ENCODE data around the gene ITGAL. TPM values are rescaled to one million over a fixed set of nuclear protein-coding genes. Genes with fewer than 3 reads are reported as not detected.

The ITGAL gene
- total RNA-seq, 1 experiment from 2014 or later, result not detected

- no peak for DNase-seq (ENCODE audit: low read depth)
- in situ Hi-C loops (cut with HindIII; ENCODE audit: low pct_unique_long_range_greater_than_20kb, low sequenced_read_pairs), result no loop called here
Observed at GRCh38 chr16:30482366-30482765, 9.8 kb downstream of the ITGAL start.

GRCh38 chr16:30484887-30485286 is 12.3 kb downstream of the ITGAL start:
- in situ Hi-C loops (cut with HindIII; ENCODE audit: low pct_unique_long_range_greater_than_20kb, low sequenced_read_pairs), result no loop called here
- no peak for DNase-seq (ENCODE audit: low read depth)

DNA sequence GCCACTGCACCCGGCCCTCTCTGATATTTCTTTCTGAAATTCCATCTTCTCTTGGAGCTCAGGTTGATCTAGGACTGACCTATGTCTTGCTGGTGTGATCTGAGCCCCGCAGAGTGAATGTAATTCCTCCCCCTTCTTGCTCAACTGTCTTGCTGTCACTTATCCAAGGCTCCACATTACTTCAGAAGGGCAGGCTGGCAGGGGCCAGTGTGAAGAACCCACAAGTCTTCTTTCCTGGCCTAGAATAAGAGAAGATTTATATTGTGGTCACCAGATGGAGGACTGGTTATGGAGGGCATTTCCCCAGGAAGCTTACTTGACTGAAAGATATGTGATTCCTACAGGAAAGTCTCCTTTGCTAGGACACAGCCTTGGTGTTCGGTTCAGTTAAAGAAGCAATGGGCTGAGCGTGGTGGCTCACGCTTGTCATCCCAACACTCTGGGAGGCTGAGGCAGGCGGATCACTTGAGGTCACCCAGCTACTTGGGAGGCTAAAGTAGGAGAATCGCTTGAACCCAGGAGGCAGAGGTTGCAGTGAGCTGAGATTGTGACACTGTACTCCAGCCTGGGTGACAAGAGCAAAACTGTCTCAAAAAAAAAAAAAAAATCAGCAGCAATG is 13.4 kb downstream of the ITGAL start:
- no peak for DNase-seq (ENCODE audit: low read depth)
- in situ Hi-C loops (cut with HindIII; ENCODE audit: low pct_unique_long_range_greater_than_20kb, low sequenced_read_pairs), result no loop called here

DNA sequence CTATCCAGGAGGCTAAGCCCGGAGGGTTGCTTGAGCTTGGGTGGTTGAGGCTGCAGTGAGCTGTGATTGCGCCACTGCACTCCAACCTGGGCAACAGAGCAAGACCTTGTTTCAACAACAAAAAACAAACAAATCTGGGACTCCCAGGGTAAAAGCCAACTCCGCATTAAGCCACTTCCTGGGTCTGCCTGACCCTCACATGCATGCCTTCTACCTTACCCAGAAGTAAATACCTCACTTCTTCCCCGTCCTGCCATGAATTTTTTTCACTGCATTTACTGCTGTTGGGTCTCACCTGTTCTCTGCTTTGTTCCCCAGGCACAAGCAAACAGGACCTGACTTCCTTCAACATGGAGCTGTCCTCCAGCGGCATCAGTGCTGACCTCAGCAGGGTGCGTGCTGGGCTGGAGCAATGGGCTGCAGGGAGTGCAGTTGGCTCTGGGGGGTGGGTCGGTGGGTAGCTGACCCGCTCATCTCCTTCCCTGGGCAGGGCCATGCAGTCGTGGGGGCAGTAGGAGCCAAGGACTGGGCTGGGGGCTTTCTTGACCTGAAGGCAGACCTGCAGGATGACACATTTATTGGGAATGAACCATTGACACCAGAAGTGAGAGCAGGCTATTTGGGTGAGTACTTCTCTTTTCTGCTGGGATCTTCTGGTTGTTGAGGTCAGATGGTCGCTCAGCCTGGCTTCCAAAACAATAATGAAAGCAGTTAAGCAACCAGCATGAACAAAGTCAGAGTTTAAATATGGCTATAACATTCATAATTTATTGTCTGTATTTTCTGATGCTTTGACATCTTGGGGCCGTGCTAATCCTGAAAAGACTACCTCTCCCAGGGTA is 16.4 kb downstream of the ITGAL start:
- in situ Hi-C loops (cut with HindIII; ENCODE audit: low pct_unique_long_range_greater_than_20kb, low sequenced_read_pairs), result no loop called here
- DNase-seq (ENCODE audit: low read depth), result no peak

DNA sequence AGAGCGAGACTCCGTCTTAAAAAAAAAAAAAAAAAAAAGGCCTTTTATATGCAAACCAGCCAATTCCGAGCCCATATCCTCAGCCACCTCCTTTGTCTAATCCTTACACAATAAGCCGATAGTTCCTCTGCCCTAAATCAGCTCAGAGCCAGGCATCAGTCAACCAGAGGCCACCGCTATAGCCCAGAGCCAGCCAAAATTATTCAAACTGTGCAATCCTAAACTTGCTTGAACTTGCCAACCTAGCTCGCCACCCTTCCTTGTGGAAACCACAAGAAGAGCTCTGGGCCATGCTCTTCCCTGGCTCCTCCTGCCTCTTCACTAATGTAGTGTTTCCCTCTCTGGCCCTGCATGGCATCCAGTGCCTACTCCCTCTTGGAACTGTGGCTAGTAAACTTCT is 17.7 kb downstream of the ITGAL start:
- in situ Hi-C loops (cut with HindIII; ENCODE audit: low pct_unique_long_range_greater_than_20kb, low sequenced_read_pairs), result no loop called here
- DNase-seq (ENCODE audit: low read depth), result no peak

DNA sequence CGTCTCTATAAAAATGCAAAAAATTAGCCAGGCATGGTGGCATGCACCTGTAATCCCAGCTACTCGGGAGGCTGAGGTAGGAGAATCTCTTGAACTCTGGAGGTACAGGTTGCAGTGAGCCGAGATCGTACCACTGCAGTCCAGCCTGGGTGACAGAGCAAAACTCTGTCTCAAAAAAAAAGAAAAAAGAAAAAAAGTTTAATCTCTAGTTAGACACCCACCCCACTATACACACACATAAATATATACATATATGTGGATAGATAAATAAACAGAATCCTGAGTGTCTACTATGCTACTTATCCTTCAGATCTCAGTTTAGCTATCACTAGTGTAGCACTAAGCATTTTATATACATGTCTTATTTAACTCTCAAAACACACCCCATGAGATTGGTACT is 18.7 kb downstream of the ITGAL start:
- in situ Hi-C loops (cut with HindIII; ENCODE audit: low pct_unique_long_range_greater_than_20kb, low sequenced_read_pairs), result no loop called here
- DNase-seq (ENCODE audit: low read depth), result no peak

DNA sequence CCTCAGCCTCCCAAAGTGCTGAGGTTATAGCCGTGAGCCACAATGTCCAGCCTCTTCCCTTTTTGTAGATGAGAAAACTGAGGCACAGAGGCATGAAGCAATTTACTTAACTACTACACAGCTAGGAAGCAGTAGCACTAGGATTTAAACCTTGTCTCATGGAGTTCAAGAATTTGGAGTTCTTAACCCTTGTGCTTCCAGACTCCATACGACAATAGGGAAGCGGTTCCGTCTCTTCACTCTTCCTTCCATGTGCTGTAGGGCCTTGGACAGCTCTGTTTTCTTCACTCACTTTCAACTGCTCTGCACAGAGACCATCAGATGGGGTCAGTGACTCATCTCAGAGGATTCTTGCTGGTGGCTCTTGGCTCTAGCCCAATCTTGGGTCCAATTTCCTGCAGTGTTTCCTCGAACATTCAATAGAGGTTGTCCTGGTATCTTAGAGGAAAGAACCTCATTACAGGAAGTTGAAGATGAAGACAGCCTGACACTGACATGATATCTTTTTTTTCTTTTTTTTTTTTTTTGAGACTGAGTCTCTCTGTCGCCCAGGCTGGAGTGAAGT is 19.3 kb downstream of the ITGAL start:
- in situ Hi-C loops (cut with HindIII; ENCODE audit: low pct_unique_long_range_greater_than_20kb, low sequenced_read_pairs), result no loop called here
- peak; percentile 67 for DNase-seq (ENCODE audit: low read depth)

DNA sequence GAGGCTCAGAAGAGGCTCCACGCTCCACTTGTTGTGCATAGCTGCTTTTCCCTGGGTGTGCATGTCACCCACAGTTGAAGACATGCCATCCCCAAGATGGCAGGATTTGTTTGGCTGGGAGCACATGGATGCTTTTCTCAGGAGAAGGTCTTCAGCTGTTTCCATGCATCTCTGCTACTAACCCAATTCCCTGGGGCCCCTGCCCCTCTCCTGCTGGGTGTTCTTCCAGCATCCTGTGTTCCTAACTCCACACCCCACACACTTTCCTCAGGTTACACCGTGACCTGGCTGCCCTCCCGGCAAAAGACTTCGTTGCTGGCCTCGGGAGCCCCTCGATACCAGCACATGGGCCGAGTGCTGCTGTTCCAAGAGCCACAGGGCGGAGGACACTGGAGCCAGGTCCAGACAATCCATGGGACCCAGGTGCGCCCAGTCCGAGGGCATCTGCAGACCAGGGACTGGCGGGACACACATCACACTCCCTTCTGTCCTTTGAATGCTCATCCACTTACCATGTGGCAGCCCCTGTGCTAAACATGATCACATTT is 21.5 kb downstream of the ITGAL start:
- DNase-seq (ENCODE audit: low read depth), result no peak
- in situ Hi-C loops (cut with HindIII; ENCODE audit: low pct_unique_long_range_greater_than_20kb, low sequenced_read_pairs), result no loop called here

DNA sequence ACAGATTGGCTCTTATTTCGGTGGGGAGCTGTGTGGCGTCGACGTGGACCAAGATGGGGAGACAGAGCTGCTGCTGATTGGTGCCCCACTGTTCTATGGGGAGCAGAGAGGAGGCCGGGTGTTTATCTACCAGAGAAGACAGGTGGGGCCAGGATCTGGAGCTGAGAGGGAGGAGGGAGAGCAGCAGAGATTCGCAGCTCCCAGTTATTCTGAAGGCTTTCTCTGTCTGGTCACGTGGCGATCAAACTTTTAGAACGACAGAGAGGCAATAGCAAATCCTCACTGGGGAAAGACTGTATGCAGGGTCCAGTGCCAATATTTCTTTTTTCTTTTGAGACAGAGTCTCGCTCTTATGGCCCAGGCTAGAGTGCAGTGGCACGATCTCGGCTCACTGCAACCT is 22.2 kb downstream of the ITGAL start:
- in situ Hi-C loops (cut with HindIII; ENCODE audit: low pct_unique_long_range_greater_than_20kb, low sequenced_read_pairs), result no loop called here
- no peak for DNase-seq (ENCODE audit: low read depth)

DNA sequence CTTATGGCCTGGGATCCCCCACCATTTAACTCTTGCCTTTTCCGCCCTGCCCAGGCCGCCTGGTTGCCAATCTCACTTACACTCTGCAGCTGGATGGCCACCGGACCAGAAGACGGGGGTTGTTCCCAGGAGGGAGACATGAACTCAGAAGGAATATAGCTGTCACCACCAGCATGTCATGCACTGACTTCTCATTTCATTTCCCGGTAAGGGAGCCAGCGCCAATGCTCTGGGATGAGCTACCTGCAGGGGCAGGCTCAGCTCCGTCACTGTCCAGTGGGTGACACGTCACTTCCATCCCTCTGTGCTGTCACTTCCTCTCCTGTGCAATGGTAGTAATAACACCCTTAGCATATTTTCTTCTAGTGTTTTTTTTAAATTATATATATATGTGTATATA is 26.7 kb downstream of the ITGAL start:
- no peak for DNase-seq (ENCODE audit: low read depth)

GRCh38 chr16:30503403-30504296 is 31.1 kb downstream of the ITGAL start:
- DNase-seq (ENCODE audit: low read depth), result no peak
- in situ Hi-C loops (cut with HindIII; ENCODE audit: low pct_unique_long_range_greater_than_20kb, low sequenced_read_pairs), result no loop called here

More for the DNA sequence above, 26.7 kb downstream of the ITGAL start:
- in situ Hi-C loops (cut with HindIII; ENCODE audit: low pct_unique_long_range_greater_than_20kb, low sequenced_read_pairs), result no loop called here

GRCh38 chr16:30509081-30509765 is 36.7 kb downstream of the ITGAL start:
- in situ Hi-C loops (cut with HindIII; ENCODE audit: low pct_unique_long_range_greater_than_20kb, low sequenced_read_pairs), result no loop called here

GRCh38 chr16:30510376-30510938 is 37.9 kb downstream of the ITGAL start:
- no peak for DNase-seq (ENCODE audit: low read depth)
- in situ Hi-C loops (cut with HindIII; ENCODE audit: low pct_unique_long_range_greater_than_20kb, low sequenced_read_pairs), result loop anchor here (10.0 kb wide), 1 partner anchor 66 kb away; the partner anchor contains the start of gene SEPHS2

More at GRCh38 chr16:30509081-30509765, 36.7 kb downstream of the ITGAL start:
- no peak for DNase-seq (ENCODE audit: low read depth)

DNA sequence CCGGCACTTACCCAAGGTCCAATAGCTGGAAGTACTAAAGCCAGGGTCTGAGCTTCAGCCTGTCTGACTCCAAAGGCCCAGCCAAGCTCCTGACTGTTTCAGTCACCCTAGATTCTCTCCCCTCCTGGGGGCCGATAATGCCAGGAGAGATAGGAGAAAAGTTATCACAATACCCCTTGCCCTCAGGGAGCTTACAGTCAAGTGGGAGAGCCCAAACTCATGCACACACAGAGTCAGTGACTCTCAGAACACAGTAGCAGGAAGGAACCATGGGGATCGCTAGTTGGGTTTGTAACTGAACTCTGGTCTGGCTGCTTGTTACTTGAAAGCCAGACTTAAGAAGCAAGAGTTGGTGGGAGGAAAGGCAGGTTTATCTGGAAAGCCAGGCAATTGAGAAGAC is 39.0 kb downstream of the ITGAL start:
- DNase-seq (ENCODE audit: low read depth), result no peak
- in situ Hi-C loops (cut with HindIII; ENCODE audit: low pct_unique_long_range_greater_than_20kb, low sequenced_read_pairs), result loop anchor here (10.0 kb wide), 1 partner anchor 67 kb away; the partner anchor contains the start of gene SEPHS2

- no peak for DNase-seq (ENCODE audit: low read depth)
- in situ Hi-C loops (cut with HindIII; ENCODE audit: low pct_unique_long_range_greater_than_20kb, low sequenced_read_pairs), result loop anchor here (10.0 kb wide), 1 partner anchor 70 kb away; the partner anchor contains the start of gene SEPHS2
Observed at GRCh38 chr16:30515275-30515674, 42.7 kb downstream of the ITGAL start.

DNA sequence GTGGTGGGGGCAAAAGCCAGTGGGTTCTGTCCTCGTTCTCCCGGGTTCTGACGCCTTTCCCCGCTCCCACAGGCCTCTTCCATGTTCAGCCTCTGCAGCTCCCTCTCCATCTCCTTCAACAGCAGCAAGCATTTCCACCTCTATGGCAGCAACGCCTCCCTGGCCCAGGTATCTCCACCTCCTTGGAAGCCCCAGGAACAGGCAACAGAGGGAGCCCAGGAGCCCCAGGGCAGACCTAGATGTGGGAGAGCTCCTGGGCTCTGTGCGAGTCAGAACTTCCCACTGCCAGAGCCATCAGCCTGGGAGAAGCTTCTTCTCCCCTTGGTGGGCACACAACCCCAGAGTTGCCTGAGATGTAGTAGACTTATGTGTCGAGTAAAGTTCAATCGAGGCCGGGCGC is 46.0 kb downstream of the ITGAL start:
- in situ Hi-C loops (cut with HindIII; ENCODE audit: low pct_unique_long_range_greater_than_20kb, low sequenced_read_pairs), result loop anchor here (10.0 kb wide), 1 partner anchor 74 kb away; the partner anchor contains the start of gene SEPHS2
- DNase-seq (ENCODE audit: low read depth), result no peak
